Heart right ventricle (tissue), 16 donors: ENCODE results near the gene LGR5. TPM values are rescaled to one million over a fixed set of nuclear protein-coding genes. Genes with fewer than 3 reads are reported as not detected.

Experiments used
- ATAC-seq, 8 donors: fragments of 200-7000 bp; cut with Tn5 transposase; one replicate each; pipeline ENCODE4 v1.9.1; 2020; ENCODE audit warnings: mild to moderate bottlenecking in 8 of 8, moderate library complexity in 8 of 8, moderate number of reproducible peaks in 1 of 8
- DNase-seq, 2 donors: peaks; one replicate each; pipeline ENCODE4 v3.0.0-alpha.2; 2020
- H3K27ac ChIP-seq, 10 donors: fragments of 200-600 bp; sonication (generic) in 2 of 10; one replicate each; pipeline versions ENCODE4 v1.5.0 to v1.8.0; 2020 to 2022; ENCODE audit warnings: mild to moderate bottlenecking in 3 of 10
- H3K27me3 ChIP-seq, 7 donors: fragments of 200-600 bp; one replicate each; pipeline ENCODE4 v1.8.0; 2021 to 2022; ENCODE audit warnings: mild to moderate bottlenecking in 2 of 7
- H3K36me3 ChIP-seq, 9 donors: fragments of 200-600 bp; sonication (generic) in 1 of 9; one replicate each; pipeline versions ENCODE4 v1.5.0 to v1.8.0; 2020 to 2022; ENCODE audit warnings: mild to moderate bottlenecking in 2 of 9
- H3K4me1 ChIP-seq, 9 donors: fragments of 200-600 bp; sonication (generic) in 1 of 9; one replicate each; pipeline versions ENCODE4 v1.5.0 to v1.8.0; 2020 to 2022; ENCODE audit warnings: mild to moderate bottlenecking in 4 of 9
- H3K4me3 ChIP-seq, 10 donors: fragments of 200-600 bp; sonication (generic) in 2 of 10; one replicate each; pipeline versions ENCODE4 v1.5.0 to v1.8.0; 2020 to 2022; ENCODE audit warnings: mild to moderate bottlenecking in 7 of 10, moderate library complexity in 2 of 10
- H3K9me3 ChIP-seq, 11 donors: fragments of 200-600 bp in 10 of 11; sonication (generic) in 2 of 11; one replicate each; pipeline versions ENCODE4 v1.5.0 to v1.8.0; 2013 to 2022; ENCODE audit warnings: mild to moderate bottlenecking in 2 of 11, control low read depth in 1 of 11, moderate library complexity in 1 of 11
- WGBS, 2 donors: extraction: QIAGEN DNeasy Blood & Tissue Kit; methylation state at CpG; one replicate each; pipeline ENCODE4 v1.1.7; 2013; ENCODE audit warnings: inconsistent platforms in 1 of 2; 5-methylcytosine and 5-hydroxymethylcytosine counted together
- intact Hi-C, 10 donors: fragments of 100-400 bp; cut with DNase I; formaldehyde crosslinking; loops; one replicate each; pipeline versions ENCODE4 v1.11.1 to v1.14.2; 2022
- polyA plus RNA-seq, 2 donors: library from polyadenylated mRNA; stranded (reverse); fragments of 200-250 nt; gene quantifications; one replicate each; pipeline ENCODE4 v1.2.3, GENCODE V29; 2013
- total RNA-seq, 10 donors: library from RNA; stranded (reverse); fragmentation: NEBNext Ultra II Directional in 3 of 10; extraction: Animal tissue kit (Norgen Biotek cat#: 25700) in 3 of 10; gene quantifications; one replicate each; pipeline versions ENCODE4 v1.2.1 to v1.2.4, GENCODE V29; 2021 to 2023
- TF ChIP-seq, protein P1 (sequence below), 9 donors: fragments of 200-600 bp; sonication (generic) in 2 of 9; IDR thresholded peaks; one replicate each; pipeline versions ENCODE4 v1.5.0 to v1.8.0; 2021 to 2022; ENCODE audit warnings: antibody characterized with exemption in 9 of 9, mild to moderate bottlenecking in 5 of 9, moderate library complexity in 1 of 9
- donor health status: Arrhythmogenic right ventricular cardiomyopathy.
- donor health status: ischemic (EF 13 %, LVEDD 7.1; RV severe dilation, severe dysfunction).
- donor health status: healthy with polysubstance abuse.
- donor health status: DM: no; HTN: yes; CAD: no.
- donor health status: DM: no; HTN: no; CAD: no.
- donor health status: ischemic (EF 25% LVEDD 6.9; RV normal size, moderate dysfunction).
- donor health status: ischemic (EF 25% LVEDD 5.7; RV mildly dilated, moderate dysfunction).
- donor health status: healthy.
- donor health status: DM: yes; HTN: yes; CAD: no.
- donor health status: Ischemic cardiomyopathy.
- donor health status: ischemic (EF 35%, LVEDD 5.7; RV mildly dilated, moderate dysfunction).
- donor health status: nonischemic (EF 11% LVEDD 7.7; RV severe dilation, severe dysfunction).
- donor health status: DM: yes; HTN: yes; CAD: no.
- donor health status: PGD.
- donor health status: ischemic (EF 29% LVEDD 5.4; RV normal size, mild dysfunction).
- donor health status: nonischemic (EF 23%, LVEDD 6.1; RV moderate dilation, normal function).

Gene LGR5
- total and polyA plus RNA-seq, 12 donors = 0.06 to 0.37 (median 0.07) TPM; not detected in 9

DNA sequence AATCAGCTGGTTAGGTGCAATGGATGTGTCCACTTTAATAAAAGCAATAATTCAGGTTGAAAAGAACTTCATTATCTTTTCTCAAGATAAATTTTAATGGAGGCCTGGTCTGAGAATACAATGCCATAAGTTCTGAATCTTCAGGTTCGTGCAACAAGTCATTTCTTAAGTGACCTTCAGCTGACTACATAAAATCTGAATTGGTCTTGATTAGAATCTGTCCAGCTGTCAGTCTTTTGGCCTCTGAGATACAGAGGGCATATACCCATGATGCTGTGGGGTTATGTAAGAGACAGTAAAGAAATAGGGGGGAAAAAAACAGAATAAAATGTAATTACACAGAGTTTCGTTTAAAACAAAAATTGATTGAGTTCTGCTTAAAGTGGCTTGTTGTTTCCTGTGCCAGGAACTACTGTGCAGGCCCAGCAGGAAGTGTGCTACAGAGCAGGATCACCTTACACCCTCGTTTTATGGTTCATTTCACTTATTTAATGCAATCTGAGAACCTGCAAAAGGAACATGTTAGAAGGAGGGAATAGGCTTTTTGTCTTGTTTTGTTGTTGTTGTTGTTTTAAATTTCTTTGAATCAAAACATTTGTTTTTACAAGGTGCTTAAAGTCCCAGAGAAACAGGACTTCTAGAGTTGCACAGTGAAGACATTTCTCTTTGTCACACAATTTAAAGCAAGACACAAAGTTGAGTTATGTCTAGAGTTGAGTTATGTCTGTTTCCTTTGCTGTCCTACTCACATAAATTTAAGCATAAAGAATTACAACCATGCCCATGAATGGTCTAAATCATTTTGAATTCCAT, 64.2 kb downstream of the LGR5 start:
- Histone ChIP-seq H3K27ac (no peak overlapping the region), H3K36me3 (no peaks in the 10 kb centered on the region), H3K4me1 (no peaks in the 10 kb centered on the region), H3K4me3 (no peak overlapping the region), H3K9me3 (no peaks in the 10 kb centered on the region), H3K27me3 (peaks cover 0 to under 1% (median 0%) of the 10 kb centered on the region in 7 donors)
- intact Hi-C loops = no loop called here
- no peak for ATAC-seq
- TF ChIP-seq, protein P1, sequence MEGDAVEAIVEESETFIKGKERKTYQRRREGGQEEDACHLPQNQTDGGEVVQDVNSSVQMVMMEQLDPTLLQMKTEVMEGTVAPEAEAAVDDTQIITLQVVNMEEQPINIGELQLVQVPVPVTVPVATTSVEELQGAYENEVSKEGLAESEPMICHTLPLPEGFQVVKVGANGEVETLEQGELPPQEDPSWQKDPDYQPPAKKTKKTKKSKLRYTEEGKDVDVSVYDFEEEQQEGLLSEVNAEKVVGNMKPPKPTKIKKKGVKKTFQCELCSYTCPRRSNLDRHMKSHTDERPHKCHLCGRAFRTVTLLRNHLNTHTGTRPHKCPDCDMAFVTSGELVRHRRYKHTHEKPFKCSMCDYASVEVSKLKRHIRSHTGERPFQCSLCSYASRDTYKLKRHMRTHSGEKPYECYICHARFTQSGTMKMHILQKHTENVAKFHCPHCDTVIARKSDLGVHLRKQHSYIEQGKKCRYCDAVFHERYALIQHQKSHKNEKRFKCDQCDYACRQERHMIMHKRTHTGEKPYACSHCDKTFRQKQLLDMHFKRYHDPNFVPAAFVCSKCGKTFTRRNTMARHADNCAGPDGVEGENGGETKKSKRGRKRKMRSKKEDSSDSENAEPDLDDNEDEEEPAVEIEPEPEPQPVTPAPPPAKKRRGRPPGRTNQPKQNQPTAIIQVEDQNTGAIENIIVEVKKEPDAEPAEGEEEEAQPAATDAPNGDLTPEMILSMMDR (IDR thresholded peaks at IDR 0.05) = no peak
- 44 to 51% methylated on average over 3 of the region's 3 CpGs for WGBS, 2 donors
- DNase-seq = no peak

- Histone ChIP-seq H3K9me3 (no peaks in the 10 kb centered on the region), H3K27me3 (no peaks in the 10 kb centered on the region), H3K36me3 (no peaks in the 10 kb centered on the region), H3K4me1 (no peaks in the 10 kb centered on the region), H3K27ac (peak overlapping the region in 1 of 10 donors; percentile 6), H3K4me3 (no peak overlapping the region)
- DNase-seq = peak; percentile 15 to 16
- TF ChIP-seq, protein P1 (IDR thresholded peaks at IDR 0.05) = no peak
- peak in 3 of 8 donors; percentile 44 to 80 (median 46) for ATAC-seq
- intact Hi-C loops = no loop called here
- WGBS, 2 donors = 22 to 37% methylated on average over 3 of the region's 3 CpGs
Measured at GRCh38 chr12:71504476-71504875, 64.9 kb downstream of the LGR5 start.

DNA sequence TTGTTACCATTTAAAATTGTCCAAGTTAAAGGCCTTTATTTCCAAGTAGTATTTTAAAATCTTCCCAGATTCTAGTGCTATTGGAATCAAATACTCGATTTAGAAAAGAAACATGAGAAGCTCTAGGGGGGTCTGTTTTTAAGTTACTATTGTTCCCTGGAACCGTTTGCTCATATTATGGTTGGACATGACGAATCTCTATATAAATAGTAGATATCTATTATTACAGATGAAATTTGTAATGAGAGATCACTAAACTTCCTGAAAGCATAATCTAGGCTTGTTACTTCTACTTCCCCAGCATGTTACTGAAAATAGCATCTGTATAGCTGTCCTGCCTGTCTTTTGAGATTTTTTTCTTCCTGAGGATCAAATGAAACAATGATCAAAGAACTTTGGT, 70.1 kb downstream of the LGR5 start:
- DNase-seq (no peak), ATAC-seq (no peak)
- Histone ChIP-seq H3K9me3 (no peaks in the 10 kb centered on the region), H3K27ac (no peak overlapping the region), H3K36me3 (no peaks in the 10 kb centered on the region), H3K4me1 (no peaks in the 10 kb centered on the region), H3K27me3 (peaks cover 0 to 8% (median 0%) of the 10 kb centered on the region in 7 donors), H3K4me3 (no peak overlapping the region)
- TF ChIP-seq, protein P1 (IDR thresholded peaks at IDR 0.05) = no peak
- intact Hi-C loops = no loop called here
- 56 to 76% methylated on average over 3 of the region's 3 CpGs for WGBS, 2 donors

GRCh38 chr12:71517145-71517846, 77.7 kb downstream of the LGR5 start:
- Histone ChIP-seq H3K4me3 (no peak overlapping the region), H3K9me3 (no peaks in the 10 kb centered on the region), H3K27me3 (peaks cover 0 to 8% (median 0%) of the 10 kb centered on the region in 7 donors), H3K4me1 (no peaks in the 10 kb centered on the region), H3K27ac (no peak overlapping the region), H3K36me3 (no peaks in the 10 kb centered on the region)
- ATAC-seq (no peak), DNase-seq (no peak)
- TF ChIP-seq, protein P1 (IDR thresholded peaks at IDR 0.05) = no peak
- WGBS, 2 donors = 78 to 83% methylated on average over 2 of the region's 2 CpGs
- intact Hi-C loops = no loop called here
